Bone marrow (tissue), 2 donors: ENCODE data around the gene SUSD3.

Experiments
- DNase-seq, 2 donors: peaks; one replicate each; lab custom pipeline; 2025; lab: John Stamatoyannopoulos, UW

SUSD3 gene

DNA sequence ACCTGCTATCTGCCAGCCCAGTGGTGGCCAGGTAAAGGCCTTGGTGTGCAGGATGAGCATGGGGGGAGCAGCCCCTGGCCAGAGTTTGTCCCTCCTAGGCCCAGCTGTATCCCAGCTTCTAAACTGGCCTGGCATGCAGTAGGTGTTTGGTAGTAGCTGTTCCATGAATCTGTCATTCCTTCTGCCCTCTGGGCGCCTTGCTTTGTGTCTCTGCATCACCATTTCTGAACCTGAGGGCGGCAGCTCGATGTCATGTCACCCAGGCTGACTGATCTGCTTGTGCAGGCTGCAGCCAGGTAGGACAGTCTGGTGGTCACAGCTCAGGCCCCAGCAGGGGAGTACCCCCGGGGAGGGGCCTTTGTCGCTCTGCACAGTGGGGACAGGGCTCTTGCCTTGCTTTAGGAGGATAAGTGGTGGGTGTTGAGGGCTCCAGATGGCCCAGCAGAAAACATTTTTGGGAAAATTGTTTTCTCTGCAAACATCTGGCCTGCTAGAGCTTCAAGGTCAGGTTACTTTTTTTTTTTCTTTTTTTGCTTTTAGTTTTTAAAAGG is 4.6 kb upstream of the SUSD3 start:
- no peak for DNase-seq

- no peak for DNase-seq
Measured at GRCh38 chr9:93054758-93055704, 3.5 kb upstream of the SUSD3 start.

- no peak for DNase-seq
Measured at GRCh38 chr9:93057042-93057702, 1.3 kb upstream of the SUSD3 start.

GRCh38 chr9:93057703-93058354 is 672 bp upstream of the SUSD3 start:
- no peak for DNase-seq

DNA sequence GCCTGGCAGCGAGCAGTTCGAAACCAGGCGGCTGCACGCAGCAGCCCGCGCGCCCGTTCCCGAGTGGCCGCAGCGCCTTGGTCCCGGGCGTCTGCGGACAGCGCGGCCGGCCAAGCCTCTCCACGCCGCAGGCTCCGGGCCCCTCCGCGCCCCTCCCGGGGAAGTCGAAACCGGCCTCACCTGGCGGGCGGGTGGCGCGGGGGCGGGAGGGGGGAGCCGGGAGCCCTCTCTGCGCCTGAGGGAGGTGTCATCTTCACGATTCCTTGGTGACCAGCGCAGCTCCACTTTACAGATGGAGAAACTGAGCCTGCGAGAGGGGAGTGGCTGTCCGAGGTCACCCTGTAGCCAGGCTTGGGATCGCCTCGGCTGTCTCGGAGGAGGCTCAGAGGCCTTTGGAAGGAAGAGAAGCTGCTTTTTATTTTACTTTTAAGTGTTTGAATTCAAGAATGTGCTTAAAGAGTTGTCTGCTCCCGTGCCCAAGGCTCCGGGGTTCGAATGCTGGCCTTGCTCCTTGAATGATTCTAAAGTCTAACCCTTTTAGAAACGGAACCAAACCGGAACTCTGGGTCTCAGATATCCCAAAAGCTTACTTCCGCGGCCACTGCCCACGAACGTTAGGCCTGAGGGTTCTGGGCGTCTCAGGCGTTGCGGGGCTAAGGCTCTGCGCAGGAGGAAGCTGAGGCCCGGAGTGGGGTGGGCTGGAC is 662 bp downstream of the SUSD3 start:
- peak in 1 of 2 donors; percentile 55 for DNase-seq

GRCh38 chr9:93059715-93060578 is 1.4 kb downstream of the SUSD3 start:
- DNase-seq = no peak

DNA sequence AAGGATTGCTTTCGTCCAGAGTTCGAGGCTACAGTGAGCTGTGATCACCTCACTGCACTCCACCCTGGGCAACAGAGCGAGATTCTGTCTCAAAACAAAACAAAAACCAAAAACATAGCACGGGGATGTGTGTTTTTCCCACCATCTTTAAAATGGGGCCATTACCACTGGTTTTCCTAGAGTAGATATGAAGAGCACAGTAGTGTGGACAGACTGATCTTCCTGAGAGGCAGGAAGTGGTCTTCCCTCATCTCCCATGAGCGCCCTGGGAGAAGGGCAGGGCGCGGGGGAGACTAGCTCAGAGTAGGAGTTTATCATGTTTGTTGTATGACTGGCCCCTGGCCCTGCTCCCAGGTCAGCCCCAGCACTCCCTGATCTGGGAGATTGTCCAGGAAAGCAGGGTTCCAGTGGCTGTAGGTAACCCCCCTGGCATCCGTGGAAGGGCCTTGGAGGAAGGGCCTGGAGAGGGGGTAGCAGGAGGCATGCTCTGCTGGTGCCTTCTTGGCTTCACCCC is 2.3 kb downstream of the SUSD3 start:
- no peak for DNase-seq

DNA sequence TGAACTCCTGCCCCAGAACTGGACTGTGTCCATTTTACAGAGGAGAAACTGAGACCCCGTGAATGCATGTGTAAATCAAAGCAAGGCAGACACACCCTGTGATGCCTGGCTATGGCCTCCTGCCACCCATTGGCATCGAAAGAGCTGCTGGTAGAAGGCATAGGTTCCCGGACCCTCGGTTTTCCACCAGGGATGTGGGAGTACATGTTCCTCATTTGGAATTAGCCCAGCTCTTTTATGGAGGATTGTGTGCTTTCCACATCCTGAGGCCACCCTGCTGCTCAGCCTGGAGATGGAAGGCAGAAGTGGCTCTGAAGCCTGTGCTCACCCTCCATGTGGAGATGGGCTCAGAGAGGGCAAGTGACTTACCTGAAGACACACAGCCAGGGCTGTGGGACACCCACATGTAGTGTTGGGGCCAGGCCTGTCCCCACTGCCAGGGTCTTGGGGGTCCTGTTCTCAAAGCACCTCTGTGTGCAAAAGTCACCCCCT is 2.8 kb downstream of the SUSD3 start:
- no peak for DNase-seq

DNA sequence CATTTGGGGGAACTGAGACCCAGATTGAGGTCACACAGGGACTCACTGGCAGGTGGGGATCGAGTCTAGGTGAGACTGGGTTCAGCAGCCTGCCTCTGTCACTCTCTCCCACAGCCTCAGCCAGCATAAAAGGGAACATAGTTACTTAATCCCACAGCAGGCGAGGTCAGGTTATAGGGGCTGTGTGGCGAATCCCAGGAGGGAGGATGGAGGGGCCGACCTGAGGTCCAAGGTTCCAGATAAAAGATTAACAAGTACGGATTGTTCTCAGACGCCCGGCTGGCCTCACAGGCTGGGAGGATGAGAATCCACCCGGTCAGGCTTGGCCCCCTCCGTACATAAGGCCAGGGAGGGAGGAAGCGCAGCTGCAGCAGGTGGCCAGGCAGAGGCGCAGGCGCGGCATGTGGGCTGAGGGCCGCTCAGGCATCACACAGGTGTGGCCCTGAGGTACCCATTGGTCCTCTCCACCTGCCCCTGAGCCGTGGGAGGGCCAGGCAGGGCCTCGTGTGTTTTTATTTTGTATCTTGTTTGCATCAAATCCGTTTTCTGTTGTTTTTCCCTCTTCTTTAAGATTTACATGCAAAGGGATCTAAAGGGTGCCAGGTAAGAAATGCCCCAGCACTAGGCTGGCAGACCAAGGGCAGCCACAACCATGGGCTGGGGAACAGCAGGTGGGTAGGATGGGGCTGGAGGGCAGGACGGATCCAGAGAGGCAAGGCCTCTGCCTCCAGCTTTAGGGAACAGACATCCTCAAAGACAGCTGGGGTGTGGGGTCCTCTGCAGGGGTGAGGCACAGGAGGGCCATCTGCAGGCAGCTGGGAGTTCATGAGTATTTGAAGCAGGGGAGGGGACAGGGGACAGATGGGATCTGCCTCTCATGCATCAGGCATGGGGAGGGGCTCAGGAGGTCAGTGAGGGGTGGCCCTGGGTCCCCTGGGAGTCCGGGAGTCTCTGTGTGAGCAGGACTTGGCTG is 3.6 kb downstream of the SUSD3 start:
- DNase-seq = no peak

DNA sequence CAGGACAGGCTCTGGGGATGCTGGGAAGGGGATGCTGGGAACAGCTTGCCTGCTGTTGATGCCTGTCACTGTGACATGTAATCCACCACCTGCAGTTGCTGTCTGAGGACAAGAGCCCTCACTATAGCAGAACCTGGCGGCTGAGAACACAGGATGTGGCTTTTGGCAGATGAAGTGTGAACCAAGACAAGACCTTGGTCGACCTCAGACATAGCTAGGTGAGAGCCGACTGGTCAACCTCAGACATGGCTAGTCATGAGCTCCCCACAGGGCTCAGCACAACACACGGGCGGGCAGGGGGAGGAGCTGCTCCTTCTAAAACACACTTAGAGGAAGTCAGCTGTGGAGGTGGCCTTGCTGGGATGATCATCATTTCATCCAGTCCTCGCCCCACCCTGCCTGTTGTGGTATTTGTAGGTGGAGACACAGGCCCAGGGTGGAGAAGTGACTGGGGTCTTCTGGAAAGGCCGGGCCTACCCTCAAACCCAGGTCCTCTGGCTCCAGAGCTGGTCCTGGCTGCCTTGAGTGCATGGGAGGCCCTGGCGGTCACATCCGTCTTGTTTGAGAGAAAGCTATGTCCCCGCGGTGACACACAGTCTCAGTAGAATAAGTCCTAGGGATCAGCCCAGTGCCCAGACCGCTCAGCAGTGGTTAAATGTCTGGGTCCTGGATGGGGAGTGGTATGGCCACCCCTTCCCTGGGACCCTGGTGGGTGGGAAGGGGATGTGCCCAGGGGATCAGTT is 6.1 kb downstream of the SUSD3 start:
- DNase-seq = peak; percentile 22 to 71

GRCh38 chr9:93065135-93065720 is 6.7 kb downstream of the SUSD3 start:
- no peak for DNase-seq

DNA sequence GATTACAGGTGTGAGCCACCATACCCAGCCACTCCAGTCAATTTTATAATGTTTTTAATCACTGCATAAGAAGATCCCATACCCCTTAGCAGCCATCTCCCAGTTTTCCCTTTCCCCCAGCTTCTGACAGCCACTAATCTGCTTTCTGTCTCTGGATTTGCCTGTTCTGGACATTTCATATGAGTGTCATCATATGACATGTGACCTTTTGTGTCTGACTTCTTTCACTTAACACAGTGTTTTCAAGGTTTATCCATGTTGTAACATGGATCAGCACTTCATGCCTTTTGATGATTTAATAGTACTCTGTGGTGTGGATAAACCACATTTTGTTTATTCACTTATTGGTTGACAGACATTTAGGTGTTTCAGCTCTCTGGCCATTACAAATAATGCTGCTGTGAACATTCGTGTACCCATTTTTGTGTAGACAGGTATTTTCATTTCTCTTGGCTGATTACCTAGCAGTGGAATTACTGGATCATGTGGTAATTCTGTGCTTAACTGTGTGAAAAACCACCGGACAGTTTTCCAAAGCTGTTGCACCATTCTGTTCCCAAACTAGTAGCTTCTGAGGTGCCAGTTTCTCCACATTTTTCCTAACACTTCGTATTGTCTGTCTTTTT is 8.6 kb downstream of the SUSD3 start:
- no peak for DNase-seq

- DNase-seq = no peak
Measured at GRCh38 chr9:93068956-93069355, 10.5 kb downstream of the SUSD3 start.

DNA sequence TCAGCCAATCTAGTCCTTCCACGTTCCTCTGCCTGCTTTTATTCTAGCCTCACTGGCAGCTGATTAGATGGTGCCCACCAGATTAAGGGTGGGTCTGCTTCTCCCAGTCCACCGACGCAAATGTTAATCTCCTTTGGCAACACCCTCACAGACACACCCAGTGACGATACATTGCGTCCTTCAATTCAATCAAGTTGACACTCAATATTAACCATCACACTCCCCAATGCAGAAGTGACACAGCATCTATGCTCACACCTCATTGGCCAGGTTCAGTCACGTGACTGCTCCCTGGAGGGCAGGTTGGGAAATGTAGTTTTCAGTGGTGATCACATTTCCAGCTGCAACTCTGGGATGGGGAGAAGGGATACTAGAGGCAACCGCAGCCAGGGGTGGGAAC is 13.0 kb downstream of the SUSD3 start:
- no peak for DNase-seq

DNA sequence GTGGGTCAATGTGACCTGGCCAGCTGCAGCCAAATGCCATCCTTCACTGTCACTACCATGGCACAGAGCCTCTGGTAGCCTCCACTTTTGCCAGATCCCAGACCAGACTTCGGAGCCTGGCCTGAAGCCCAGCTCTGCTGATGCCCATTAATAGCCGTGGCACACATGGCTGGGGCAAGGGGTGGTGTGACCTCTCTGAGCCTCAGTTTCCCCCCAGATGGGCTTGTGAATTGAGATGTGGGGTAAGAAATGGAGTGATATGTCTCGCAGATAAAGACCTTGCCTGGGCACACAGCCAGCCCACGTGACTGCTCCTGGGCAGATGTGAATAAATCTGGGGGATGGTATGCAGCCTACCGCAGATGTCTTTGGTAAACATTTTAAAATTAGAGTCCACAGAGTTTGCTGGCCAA is 13.9 kb downstream of the SUSD3 start:
- no peak for DNase-seq

DNA sequence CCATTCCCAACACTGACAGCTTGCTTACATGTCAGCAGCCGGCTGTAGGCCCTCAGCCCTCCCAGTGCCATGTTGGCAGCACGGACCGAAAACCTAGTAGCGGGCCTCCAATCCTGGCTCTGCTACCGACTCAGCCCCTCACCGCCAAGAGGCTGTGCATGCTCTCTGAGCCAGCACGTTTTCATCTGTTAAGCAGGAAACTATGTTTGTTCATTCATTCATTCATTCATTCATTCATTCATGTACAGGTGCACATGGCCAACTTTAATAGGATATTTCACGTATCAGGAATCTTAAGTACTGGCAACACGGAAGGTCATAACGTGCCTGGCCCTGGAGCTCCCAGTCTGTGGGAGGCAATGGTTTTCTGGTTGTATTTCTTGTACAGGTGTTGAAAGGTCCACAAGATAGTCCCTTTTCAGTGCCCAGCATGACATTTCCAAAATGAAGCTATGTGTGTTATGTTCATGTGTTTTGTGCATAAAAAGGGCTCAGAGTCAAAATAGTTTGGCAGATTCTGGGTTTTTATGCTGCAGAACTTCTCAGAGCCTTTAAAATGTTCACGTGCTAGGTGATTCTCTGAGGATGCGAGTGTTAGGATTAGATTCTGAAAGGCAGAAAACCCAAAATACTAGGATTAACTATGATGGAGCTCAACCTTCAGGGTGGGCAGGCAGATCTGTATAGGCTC is 17.7 kb downstream of the SUSD3 start:
- no peak for DNase-seq

- no peak for DNase-seq
Measured at GRCh38 chr9:93076792-93077128, 18.3 kb downstream of the SUSD3 start.
